Right lung (tissue), 5 donors: ENCODE measurements around the gene FGF3. TPM values are rescaled to one million over a fixed set of nuclear protein-coding genes. Genes with fewer than 3 reads are reported as not detected.

Experiments
- DNase-seq, 2 donors: peaks; one replicate each; pipeline ENCODE4 v3.0.0-alpha.2; 2013
- polyA plus RNA-seq, 5 donors: library from polyadenylated mRNA; unstranded; fragments of 120-200 nt; gene quantifications; one replicate each; pipeline versions ENCODE4 v1.2.1 to v1.2.3, GENCODE V29; 2013; ENCODE audit warnings: inconsistent platforms in 1 of 5, low replicate concordance in 1 of 5; ENCODE audit not compliant: insufficient read length in 5 of 5, insufficient read depth in 1 of 5

The FGF3 gene
- polyA plus RNA-seq, 5 donors: not detected

DNA sequence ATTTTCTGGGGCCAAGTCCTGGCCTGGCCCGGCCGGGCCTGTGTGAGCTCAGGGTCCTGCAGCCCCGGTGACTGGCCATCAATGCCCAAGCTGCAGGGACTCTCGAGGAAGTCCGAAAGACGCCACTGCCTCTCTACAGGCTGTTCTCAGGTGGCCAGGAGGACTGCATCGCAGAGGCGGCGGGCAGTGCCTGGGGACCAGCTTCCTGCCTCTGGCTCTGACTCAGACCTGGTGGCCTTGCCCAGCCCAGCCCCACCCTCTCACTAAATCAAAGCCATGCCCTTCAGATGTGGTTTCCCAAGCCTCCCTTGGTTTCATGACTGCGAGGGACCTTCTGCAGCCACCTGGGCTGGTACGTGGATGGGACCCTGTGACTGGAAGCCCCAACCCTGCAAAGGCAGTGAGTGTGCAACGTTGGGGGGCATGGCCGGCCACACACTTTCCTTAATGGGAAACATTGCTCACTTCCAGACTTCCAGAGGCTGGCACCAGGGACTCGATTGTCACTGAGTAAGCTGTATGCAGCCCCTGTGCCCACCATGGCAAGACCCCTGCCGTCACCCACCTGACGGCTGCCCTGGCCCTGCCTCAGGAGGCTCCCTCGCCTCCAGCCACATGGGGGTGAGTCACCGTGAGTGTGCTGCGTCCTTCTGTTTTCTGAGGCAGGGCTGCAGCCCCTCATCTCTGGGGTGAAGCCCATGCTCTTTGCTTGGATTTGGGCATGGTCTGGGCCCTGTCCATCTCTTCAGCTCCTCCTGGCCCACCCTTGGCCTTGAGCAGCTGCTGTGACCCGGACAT, 6.0 kb upstream of the FGF3 start:
- no peak for DNase-seq

DNA sequence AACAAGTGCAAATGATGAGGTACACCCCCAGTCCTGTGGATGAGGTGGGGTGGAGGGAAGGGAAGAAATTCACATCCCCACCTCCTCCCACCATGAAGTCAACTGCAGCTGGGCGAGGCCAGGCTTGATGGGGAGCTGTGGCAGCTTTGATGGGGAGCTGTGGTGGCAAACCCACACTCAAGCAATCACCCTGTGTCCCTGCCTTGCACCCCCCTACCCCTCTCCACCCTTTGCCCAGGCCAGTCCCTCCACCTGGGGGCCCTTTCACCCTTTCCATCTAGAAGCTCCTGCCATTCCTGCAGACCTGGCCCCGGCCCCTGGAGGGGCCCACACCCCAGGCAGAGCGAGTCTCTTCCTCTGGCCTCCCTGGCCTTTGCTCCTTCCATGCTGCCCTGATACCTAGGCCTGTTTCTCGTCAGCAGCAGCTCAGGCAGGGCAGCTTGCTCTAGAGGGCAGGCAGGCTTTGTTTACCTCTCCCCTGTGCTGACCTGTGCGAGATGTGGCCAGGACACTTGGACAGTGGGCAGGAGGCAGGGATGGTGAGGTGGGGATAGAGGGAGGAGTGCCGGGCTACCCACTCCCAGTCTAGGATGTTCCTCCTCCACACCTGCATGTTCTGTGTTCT, 4.5 kb upstream of the FGF3 start:
- DNase-seq: no peak

DNA sequence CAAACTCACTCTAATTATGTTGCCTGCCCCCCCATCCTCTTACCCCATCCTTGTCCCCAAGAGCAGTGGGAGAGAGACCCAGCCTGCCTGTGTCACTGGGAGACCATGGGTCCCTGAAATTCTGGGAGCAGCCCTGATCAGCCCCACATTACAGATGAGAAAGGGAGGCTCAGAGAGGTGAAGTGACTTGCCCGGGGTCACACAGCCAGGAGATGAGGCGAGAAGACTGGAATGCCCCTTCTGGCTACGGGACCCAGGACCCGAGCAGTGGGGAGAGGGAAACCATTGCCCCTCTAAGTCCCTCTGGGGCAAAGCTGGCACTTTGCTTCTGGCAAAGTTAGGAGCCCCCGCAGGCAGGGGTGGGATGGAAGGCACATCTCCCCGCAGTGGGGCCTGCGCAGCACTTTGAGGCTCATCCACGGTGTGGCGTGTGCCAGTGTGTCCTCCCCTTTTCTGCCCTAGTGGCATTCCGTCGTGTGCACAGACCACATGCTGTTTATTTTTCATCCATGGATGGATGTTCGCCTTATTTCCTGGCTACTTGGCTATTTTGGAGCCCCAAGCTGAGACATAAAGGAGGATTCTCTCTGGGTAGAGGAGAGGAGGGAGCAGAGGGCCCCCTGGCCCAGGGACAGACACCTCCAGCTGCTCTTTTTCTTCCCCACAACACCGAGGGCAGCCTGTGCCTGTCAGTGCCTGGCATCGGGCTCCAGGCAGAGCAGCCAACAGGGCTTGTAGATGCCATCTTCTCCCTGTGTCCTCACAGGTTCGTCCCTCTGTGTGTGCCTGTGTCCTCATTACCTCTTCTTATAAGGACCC, 3.7 kb upstream of the FGF3 start:
- no peak for DNase-seq

DNA sequence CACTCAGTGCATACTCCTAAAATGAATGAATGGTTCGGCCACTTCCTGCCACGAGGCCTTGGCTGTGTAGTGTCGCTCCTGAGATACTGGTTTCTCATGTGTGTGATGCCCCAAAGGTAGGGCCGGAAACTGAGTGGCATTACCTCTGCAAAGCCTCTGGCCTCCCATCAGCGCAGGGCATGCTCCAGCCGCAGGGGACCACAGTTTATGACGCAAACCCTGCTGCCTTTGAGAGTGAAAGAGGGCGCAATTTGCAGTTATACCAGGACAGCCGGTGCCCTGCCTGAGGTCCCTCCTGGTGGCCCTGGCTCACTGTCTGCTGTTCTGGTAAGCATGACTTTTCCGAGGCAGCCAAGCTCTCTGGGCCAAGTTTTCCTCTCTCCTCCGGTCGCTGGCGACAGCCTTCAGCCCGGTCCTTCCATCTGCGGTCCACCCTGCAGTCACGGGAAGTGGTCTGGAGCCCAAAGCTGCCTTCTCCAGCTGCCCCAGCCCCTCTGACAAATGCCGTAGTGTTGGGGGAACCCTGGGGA, 2.4 kb upstream of the FGF3 start:
- no peak for DNase-seq

DNA sequence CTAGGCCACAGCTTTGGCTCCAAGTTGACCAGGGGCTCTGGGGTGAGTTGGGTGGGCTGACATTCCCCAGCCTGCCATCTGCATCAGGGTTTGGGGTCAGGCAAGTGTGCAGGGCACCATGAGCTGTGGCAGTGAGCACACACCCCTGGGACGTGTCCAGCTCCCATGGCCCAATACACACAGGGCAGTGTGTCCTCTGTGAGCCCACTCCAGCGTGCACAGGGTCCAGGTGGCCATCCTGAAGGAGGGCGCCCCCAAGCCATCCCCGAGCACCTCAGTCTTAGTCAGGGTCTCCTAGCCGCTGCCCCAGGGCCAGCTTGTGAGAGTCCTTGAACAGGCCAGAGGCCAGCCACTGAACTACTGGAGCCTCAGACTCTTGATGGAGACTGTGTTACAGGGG, 1.2 kb upstream of the FGF3 start:
- DNase-seq: no peak

DNA sequence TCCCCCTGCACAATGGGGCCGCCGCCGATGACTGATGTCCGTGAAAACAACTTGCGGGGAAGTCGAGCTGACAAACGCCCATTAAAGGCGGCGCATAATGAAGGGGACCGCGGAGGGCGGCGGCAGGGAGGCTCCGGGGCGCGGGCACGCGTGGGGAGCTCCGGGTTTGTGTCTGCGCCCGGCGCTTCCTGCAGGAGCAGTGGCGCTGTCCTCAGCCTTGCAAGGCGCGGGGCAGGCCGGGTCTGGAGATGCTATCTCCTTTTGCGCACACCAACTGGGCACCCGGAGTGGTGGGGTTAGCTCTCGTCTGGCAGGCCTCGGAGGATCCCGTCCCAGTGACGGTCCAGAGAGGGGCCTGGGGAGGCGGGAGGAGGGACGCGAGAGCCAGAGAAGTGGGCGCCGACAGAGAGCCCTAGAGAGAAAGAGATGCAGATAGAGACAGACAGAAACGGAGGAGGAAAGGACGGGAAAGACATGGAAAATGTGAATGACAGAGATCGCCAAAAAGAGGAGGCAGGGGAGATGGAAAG, 390 bp upstream of the FGF3 start:
- DNase-seq: no peak

DNA sequence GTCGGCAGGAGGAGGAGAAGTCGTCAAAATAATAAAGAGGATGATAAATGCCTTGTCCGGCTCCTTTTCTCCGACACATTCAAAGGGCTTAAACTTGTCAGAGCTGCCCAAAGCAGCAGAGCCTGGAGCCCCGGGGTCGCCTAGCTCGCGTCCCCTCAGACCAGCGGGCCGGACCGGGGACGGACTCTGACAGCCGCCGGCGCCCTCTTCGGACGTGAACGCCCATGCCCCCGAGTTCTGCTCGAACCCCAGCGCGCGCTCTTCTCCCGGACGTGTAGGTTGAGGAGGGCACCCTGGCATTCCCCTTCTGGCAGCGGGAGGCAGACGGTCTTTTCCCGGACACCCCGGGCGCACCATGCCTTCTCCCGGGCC, 999 bp downstream of the FGF3 start:
- no peak for DNase-seq

DNA sequence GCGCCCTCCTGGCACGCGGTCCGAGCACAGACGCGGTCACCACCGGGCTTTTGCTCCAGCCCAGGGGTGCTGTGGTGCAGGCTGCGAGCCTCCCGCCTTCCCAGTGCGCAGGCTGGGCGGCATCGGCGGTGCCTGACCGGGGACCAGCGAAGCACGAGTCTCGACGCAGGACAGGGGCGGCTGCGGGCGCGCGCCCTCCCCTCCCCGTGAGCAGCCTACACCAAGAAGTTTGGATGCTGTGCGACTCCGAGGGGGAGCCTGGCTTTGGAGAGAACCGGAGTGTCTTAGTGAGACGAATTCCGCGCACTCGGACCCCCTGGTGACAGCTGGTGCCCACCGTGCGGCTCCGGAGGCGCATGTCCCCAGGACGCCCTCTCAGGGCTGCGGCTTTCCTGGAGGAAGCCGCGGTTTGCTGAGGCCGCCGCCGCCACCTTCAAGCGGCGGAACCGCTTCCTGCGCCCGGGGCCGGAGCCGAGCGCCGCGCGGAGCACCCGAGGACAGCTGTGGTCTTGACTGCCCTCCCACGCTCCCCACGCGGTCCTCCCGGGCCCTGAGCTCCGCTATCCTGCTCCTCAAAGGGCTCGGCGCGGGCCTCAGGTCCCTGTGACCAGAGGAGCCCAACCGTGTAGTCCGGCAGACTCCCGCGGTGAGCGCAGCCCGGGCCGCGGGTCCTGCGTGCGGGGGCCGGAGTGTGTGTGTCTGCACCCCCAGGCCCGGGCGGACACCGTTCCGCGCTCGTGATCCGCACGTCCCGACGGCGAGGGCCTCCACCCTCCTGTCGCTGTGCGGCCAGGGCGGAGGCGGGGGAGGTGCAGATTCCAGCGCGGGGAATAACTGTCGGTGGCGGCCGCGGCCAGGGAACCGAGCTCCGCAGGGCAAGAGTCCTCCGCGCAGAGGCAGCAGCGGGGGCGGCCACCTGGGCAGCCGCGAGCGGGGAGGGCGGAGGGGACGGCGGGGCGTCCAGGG, 1.7 kb downstream of the FGF3 start:
- no peak for DNase-seq

DNA sequence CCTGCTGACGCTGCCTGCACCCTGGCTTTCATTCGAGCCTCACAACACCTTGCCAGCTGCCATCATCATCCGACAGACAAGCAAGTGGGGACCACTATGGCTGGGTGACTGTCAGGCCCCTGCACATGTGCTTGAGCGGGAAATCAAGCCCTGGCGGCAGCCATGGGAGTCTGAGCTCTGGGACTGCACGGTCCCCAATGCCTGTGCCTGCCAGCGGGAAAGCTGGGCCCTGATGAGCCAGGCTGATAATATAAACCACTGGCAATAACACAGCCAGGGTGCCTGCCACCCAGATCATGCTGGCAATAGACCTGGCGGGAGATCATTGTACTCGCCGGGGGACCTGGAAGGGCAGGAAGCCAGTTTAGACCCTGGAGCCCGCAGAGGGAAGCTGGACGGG, 2.5 kb downstream of the FGF3 start:
- DNase-seq: no peak

DNA sequence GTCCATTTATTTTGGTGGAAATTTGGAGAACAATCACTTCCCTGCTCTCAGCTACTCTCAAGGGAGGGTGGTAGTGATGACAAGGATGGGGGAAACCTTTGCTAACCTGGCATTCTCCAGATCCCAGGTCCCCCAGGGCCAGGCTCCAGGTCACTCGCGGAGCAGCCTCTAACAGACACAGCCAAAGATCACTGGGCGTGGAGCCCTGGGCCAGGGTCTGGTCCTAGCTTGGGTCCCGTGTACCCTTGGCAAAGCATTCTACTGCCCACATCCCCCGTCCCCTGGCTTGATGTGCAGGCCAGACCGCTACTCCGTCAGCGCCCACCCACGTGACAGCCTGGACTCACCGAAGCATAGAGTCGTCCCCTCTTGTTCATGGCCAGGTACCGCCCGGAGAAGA, 3.2 kb downstream of the FGF3 start:
- DNase-seq: no peak

DNA sequence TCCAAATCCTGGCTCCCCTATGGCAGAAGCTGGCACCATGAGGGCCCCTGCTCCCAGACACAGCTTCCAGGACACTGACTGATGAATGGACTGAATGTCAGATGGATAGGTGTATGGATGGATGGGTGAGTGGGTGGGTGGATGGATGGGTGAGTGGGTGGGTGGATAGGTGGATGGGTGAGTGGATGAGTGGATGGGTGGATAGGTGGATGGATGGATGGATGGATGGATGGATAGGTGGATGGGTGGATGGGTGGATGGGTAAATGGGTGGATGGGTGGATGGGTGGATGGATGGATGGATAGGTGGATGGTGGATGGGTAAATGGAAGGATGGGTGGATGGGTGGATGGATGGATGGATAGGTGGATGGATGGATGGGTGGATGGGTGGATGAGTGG, 4.3 kb downstream of the FGF3 start:
- no peak for DNase-seq

DNA sequence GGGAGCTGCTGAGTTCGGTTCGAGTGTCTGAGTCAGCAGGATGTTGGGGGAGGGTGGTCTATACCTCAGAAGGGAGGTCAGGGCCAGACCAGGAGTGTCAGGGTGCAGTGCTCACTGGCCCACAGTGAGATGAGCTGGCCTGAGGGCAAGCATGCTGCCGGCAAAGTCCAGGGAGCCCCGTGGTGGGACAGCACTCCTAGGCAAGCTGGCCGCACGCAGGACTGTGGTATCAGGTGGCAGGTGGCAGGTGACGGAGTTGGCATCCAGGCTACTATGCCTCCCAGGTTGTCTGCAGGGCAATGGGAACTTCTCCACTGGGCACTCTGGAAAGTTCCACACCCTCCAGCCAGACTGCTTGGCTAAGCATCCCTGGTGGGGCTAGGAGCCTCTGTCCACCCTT, 4.8 kb downstream of the FGF3 start:
- no peak for DNase-seq

DNA sequence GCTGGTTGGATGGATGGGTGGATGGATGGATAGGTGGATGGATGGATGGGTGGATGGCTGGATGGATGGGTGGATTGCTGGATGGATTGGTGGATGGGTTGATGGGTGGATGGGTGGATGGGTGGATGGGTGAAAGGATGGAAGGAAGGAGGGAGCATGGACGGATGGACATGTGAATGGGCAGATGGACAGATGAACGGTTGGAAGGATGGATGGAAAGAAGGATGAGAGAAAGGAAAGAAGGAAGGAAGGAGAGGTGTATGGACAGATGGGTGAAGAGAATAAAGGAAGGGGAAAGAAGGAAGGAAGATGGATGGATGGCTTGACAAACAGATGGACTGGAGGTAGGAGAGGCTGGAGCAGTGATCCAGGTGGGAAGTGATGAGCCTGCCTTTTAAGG, 5.4 kb downstream of the FGF3 start:
- no peak for DNase-seq

DNA sequence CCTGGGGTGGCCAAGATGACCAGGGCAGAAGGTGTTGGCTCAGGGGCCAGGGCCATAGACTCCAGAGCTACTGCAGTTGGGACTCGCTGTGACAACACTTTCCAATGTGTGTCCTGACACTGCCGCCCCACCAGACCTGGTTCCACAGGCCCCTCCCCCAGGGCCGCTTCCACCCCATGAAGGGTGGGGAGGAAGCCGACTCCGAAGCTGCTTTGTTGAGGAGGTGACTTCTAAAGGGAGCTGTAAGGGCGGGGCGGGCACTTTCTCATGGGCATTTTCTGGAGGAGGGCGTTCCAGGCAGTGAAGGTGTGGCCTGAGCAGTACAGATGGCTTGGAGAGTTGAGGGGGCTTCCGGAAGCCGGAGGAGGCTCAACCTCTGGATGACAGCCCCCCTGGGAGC, 6.3 kb downstream of the FGF3 start:
- DNase-seq: no peak

DNA sequence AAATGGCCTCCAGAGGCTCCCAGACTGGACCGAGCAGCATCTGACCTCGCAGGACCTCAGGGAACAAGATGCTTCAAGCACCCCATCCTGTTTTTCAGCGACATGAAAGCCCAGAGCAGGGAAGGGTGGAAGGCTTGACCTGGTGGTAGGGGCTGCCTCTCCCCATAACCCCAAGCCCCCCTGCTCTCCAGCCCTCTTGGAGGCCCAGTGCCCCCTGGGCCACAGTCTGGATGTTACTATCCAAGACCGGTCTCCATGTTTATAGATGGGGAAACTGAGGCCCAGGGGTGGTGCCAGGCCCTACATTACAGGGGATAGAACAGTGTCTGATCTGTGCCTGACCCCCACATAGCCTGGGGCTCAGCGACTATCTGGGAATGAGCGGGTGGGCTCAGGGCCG, 7.0 kb downstream of the FGF3 start:
- DNase-seq: no peak

DNA sequence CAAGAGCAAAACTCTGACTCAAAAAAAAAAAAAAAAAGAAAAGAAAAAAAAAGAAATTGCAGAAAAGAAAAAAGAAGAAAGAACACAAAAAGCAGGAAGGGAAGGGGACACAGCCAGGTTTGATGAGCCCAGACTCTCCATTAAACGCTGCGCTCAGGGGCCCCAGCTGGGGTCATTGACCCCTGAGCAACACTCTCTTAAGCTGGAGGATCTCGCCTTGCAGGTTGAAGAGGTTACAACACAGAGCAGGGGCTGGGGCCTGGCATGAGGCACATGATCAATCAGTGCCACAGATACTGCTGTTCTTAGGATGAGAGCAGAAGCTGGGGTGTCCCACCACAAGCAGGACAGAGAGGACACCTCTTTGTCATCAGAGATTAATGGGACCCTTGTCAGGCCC, 7.8 kb downstream of the FGF3 start:
- DNase-seq: no peak

DNA sequence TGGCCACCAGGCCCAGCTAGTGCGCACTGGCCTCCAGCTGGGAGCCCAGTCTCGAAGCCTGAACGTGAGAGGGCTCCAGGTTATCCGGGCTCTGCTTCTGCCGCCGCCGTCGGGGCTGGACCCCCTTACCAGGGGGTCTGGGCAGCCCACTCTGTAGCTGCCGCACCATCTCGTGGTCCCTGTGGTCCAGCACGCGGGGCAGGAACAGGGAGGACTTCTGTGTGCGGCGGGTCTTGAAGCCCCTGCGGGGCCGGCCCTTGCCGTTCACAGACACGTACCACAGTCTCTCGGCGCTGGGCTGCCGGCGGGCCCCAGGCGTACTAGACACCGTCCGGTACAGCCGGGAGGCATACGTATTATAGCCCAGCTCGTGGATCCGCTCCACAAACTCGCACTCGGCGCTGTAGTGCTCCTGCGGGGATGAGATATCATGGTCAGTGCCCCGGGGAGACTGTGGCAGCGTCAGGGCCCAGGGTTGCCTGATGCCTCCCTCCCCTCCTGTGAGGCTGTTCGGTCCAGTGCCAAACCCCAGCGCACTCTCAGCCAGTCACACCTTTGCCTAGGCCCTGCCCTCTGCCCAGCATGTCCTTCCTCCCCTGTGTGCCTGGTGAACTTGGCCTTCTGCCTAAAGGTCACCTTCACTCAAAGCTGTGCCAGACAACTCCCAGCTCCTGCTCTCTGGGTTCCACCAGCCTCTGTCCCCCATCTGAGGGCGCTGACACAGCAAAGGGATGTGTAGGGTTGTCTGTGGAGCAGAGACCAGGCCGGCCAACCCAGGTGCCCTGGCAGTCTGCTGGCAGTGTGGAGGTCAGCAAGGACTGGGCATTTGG, 8.7 kb downstream of the FGF3 start:
- DNase-seq: no peak

DNA sequence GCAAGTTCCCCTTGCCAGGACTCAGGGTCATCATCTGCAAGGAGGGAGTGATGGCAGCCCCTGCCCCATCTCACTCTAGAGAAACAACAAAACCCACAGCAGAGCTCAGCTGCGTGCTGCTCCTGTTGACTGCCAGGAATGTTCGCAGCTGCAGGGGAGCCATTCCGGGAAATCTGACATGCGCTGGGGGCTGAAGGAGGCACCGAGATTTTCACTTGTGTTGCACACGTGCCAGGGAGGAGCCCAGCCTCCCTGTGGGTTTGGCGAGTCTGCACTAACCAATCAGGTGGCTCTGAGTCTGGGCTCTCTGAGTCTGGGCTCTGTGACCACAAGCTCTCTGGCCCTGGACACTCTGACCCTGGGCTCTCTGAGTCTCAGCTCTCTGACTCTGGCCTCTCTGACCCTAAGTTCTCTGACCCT, 10.5 kb downstream of the FGF3 start:
- DNase-seq: no peak

DNA sequence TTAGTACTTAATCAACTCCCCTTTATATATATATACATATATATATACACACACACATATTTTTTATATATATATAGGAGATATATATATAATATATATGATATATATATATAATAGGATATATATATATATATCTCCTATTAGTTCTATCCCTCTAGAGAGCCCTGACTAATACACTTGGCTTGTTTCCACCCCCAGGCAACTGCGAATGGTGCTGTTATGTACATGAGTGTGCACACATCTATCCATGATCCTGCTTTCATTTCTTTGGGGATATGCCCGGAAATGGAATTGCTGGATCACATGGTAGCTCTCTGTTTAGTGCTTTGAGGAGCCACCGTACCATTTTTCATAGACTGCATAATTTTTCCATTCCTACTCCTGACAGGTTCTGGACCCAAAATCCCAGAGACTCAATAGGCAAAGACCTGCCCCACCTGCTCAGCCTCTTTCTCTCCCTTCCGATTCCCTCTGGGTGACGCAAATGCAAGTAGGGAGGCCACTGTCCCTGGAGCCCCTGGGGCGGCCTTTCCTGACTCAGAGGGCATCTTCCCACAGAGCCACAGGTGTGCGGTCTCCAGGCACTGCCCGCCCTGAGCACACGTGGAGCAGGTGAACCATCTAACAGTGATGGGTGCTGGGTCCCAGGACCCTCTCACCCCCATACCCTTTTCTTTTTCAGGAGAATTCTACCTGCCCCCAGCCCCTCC, 12.0 kb downstream of the FGF3 start:
- DNase-seq: no peak
